ENCODE results near the gene DENND4A. TPM values are rescaled to one million over a fixed set of nuclear protein-coding genes. Genes with fewer than 3 reads are reported as not detected.

Gene DENND4A
- total RNA-seq, 1 experiment from 2014 or later, result 12.7 TPM

DNA sequence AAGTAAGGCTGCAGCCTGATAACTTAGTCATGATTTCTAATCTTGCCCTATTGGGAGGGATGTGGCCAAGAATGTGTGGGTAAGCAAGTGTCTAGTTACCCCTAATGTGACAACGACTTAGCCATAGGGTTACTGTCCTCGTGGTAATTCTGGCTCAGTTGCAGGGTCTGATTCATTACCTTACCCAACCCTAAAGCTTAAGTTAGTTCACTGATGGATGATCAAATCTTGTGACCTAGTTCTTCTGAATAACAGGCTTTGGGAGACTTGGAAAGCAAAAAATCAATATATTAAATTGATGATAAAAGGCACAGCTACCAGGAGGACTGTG, 179.5 kb downstream of the DENND4A start:
- CTCF ChIA-PET, result no interaction called here
- intact Hi-C loops (cut with micrococcal nuclease; ENCODE audit: unreplicated experiment), result no loop called here
- TF ChIP-seq CTCF (IDR thresholded peaks at IDR 0.05; ENCODE audit: insufficient read depth in 1 of 2, low read depth in 1 of 2, low read length in 1 of 2, severe bottlenecking in 1 of 2, unreplicated experiment in 1 of 2), result no peak
- Histone ChIP-seq H3K36me3 (ENCODE audit: control insufficient read depth, insufficient read depth, low read length) (no peaks in the 10 kb centered on the region), H3K4me1 (peaks cover 9% of the 10 kb centered on the region), H3K27me3 (replicated peaks; ENCODE audit: control insufficient read depth, insufficient read depth, low read length) (no peaks in the 10 kb centered on the region), H3K4me3 (ENCODE audit: low read depth, low read length) (no peak overlapping the region), H3K9me3 (no peaks in the 10 kb centered on the region)
- no peak for DNase-seq
- no peaks in the 10 kb centered on the region for H3K27me3 Mint-ChIP-seq (ENCODE audit: insufficient read depth, unreplicated experiment)
- H3K4me1 Mint-ChIP-seq (ENCODE audit: low read depth, unreplicated experiment), result peaks cover 7% of the 10 kb centered on the region
- H3K4me3 Mint-ChIP-seq (ENCODE audit: unreplicated experiment), result no peak overlapping the region
- no TSS peak for BruUV-seq (replicated peaks)
- peaks cover 11% of the 10 kb centered on the region for H3K36me3 Mint-ChIP-seq (ENCODE audit: insufficient read depth, unreplicated experiment)
- POLR2A ChIA-PET, result no interaction called here
- no peaks in the 10 kb centered on the region for H3K9me3 Mint-ChIP-seq (ENCODE audit: unreplicated experiment)
- peak overlapping the region; percentile 99 for H3K27ac Mint-ChIP-seq (ENCODE audit: unreplicated experiment)

- Histone ChIP-seq H3K4me3 (ENCODE audit: low read depth, low read length) (peak overlapping the region; percentile 63), H3K36me3 (ENCODE audit: control insufficient read depth, insufficient read depth, low read length) (no peaks in the 10 kb centered on the region), H3K27me3 (replicated peaks; ENCODE audit: control insufficient read depth, insufficient read depth, low read length) (no peaks in the 10 kb centered on the region), H3K4me1 (peaks cover 9% of the 10 kb centered on the region), H3K9me3 (no peaks in the 10 kb centered on the region)
- Mint-ChIP-seq H3K4me1 (ENCODE audit: low read depth, unreplicated experiment) (peaks cover 7% of the 10 kb centered on the region), H3K27ac (ENCODE audit: unreplicated experiment) (peak overlapping the region; percentile 99), H3K36me3 (ENCODE audit: insufficient read depth, unreplicated experiment) (peaks cover 11% of the 10 kb centered on the region), H3K9me3 (ENCODE audit: unreplicated experiment) (no peaks in the 10 kb centered on the region), H3K27me3 (ENCODE audit: insufficient read depth, unreplicated experiment) (no peaks in the 10 kb centered on the region), H3K4me3 (ENCODE audit: unreplicated experiment) (peak overlapping the region; percentile 97)
- TF ChIP-seq CTCF (IDR thresholded peaks at IDR 0.05; ENCODE audit: insufficient read depth in 1 of 2, low read depth in 1 of 2, low read length in 1 of 2, severe bottlenecking in 1 of 2, unreplicated experiment in 1 of 2), result no peak
- intact Hi-C loops (cut with micrococcal nuclease; ENCODE audit: unreplicated experiment), result loop anchor here (1.0 kb wide), 1 partner anchor 257 kb away; the partner anchor contains the start of gene RAB11A
- CTCF ChIA-PET, result interaction anchor here (1.2 kb wide), 1 partner anchor 16 kb away, joined by 6 read pairs; no protein-coding TSS in a partner anchor
- no peak for DNase-seq
- no TSS peak for BruUV-seq (replicated peaks)
- POLR2A ChIA-PET, result no interaction called here
Measured at GRCh38 chr15:65611888-65612615, 180.0 kb downstream of the DENND4A start.

GRCh38 chr15:65610871-65611718, 181.0 kb downstream of the DENND4A start, which contains the start of gene INTS14:
Gene INTS14 (minus strand): TSS chr15:65611131. CDS start chr15:65607380, 3,751 bp downstream.
- BruUV-seq (replicated peaks), result no TSS peak
- intact Hi-C loops (cut with micrococcal nuclease; ENCODE audit: unreplicated experiment), result loop anchor here (1.0 kb wide), 1 partner anchor 258 kb away; the partner anchor contains the start of gene RAB11A
- H3K4me1 ChIP-seq, result peaks cover 9% of the 10 kb centered on the region
- DNase-seq, result peak; percentile 96 to 98
- no peaks in the 10 kb centered on the region for H3K27me3 ChIP-seq (replicated peaks; ENCODE audit: control insufficient read depth, insufficient read depth, low read length)
- Mint-ChIP-seq H3K27ac (ENCODE audit: unreplicated experiment) (peak within 1 kb of the TSS; percentile 99), H3K9me3 (ENCODE audit: unreplicated experiment) (no peaks in the 10 kb centered on the region), H3K4me3 (ENCODE audit: unreplicated experiment) (peak within 1 kb of the TSS; percentile 97), H3K36me3 (ENCODE audit: insufficient read depth, unreplicated experiment) (peaks cover 11% of the 10 kb centered on the region), H3K27me3 (ENCODE audit: insufficient read depth, unreplicated experiment) (no peaks in the 10 kb centered on the region), H3K4me1 (ENCODE audit: low read depth, unreplicated experiment) (peaks cover 7% of the 10 kb centered on the region)
- H3K36me3 ChIP-seq (ENCODE audit: control insufficient read depth, insufficient read depth, low read length), result no peaks in the 10 kb centered on the region
- H3K4me3 ChIP-seq (ENCODE audit: low read depth, low read length), result peak within 1 kb of the TSS; percentile 63
- no peaks in the 10 kb centered on the region for H3K9me3 ChIP-seq
- ChIA-PET CTCF (interaction anchor here (0.5 to 1.2 kb wide), 12 partner anchors 15 to 319 kb away, joined by 3 to 9 read pairs (median 4); partner anchors contain the start of gene RAB11A), POLR2A (interaction anchor here (0.5 to 1.4 kb wide), 9 partner anchors 15 to 375 kb away, joined by 3 to 16 read pairs (median 5); partner anchors contain the start of genes DENND4A and RNU5B-1)
- TF ChIP-seq CTCF (IDR thresholded peaks at IDR 0.05; ENCODE audit: insufficient read depth in 1 of 2, low read depth in 1 of 2, low read length in 1 of 2, severe bottlenecking in 1 of 2, unreplicated experiment in 1 of 2), result peak; percentile 66 to 69

Data from Caco-2 (cell line).